HL-60 (cell line): ENCODE results near the gene RNF112.

Experiments used
- DNase-seq, 2 experiments: peaks; one replicate each; pipeline ENCODE4 v3.0.0-alpha.2; 2010 to 2020; ENCODE audit warnings: low read depth in 1 of 2, low spot score in 1 of 2
- H3K27ac ChIP-seq: fragments of 250-450 bp; sonication (Bioruptor Pico); replicated peaks from 2 replicates; pipeline ENCODE4 v1.5.1; 2020; ENCODE audit warnings: mild to moderate bottlenecking, moderate library complexity
- H3K27me3 ChIP-seq: fragments of 250-450 bp; sonication (Bioruptor Pico); 2 replicates; pipeline ENCODE4 v1.5.1; 2021; ENCODE audit warnings: mild to moderate bottlenecking, moderate library complexity; ENCODE audit not compliant: insufficient read depth, poor library complexity, severe bottlenecking
- H3K4me3 ChIP-seq: replicated peaks from 2 replicates; pipeline ENCODE4 v1.5.1; 2011; ENCODE audit warnings: mild to moderate bottlenecking, control low read depth, low read length; ENCODE audit not compliant: insufficient read depth
- CTCF ChIP-seq: IDR thresholded peaks from one replicate; pipeline ENCODE4 v1.5.1; 2011; ENCODE audit warnings: low read length, control low read depth, inconsistent platforms; ENCODE audit not compliant: insufficient read depth
- GABPA ChIP-seq: IDR thresholded peaks from 2 replicates; pipeline ENCODE4 v1.6.1; 2012; ENCODE audit warnings: low read depth
- POLR2AphosphoS5 ChIP-seq: IDR thresholded peaks from 2 replicates; pipeline ENCODE4 v1.6.1; 2012; ENCODE audit warnings: low read depth
- REST ChIP-seq: IDR thresholded peaks from 2 replicates; pipeline ENCODE4 v1.6.1; 2012; ENCODE audit warnings: low read depth; ENCODE audit not compliant: insufficient replicate concordance
- SPI1 ChIP-seq: IDR thresholded peaks from 2 replicates; pipeline ENCODE4 v1.6.1; 2012; ENCODE audit warnings: low read depth, mild to moderate bottlenecking, borderline replicate concordance

The RNF112 gene

GRCh38 chr17:19421219-19421618 lies 10.2 kb downstream of the RNF112 start:
- DNase-seq: no peak
- TF ChIP-seq CTCF (no peak), REST (no peak), GABPA (no peak), POLR2AphosphoS5 (no peak), SPI1 (no peak)
- Histone ChIP-seq H3K4me3 (no peak overlapping the region), H3K27ac (no peak overlapping the region), H3K27me3 (no peaks in the 10 kb centered on the region)

GRCh38 chr17:19421926-19422325 lies 10.9 kb downstream of the RNF112 start:
- TF ChIP-seq GABPA: no peak
- H3K27ac ChIP-seq: no peak overlapping the region
- no peaks in the 10 kb centered on the region for H3K27me3 ChIP-seq
- no peak for DNase-seq
- no peak overlapping the region for H3K4me3 ChIP-seq

GRCh38 chr17:19424934-19425868 lies 14.2 kb downstream of the RNF112 start:
- no peak for TF ChIP-seq CTCF
- no peak for TF ChIP-seq REST
- Histone ChIP-seq H3K27me3 (no peaks in the 10 kb centered on the region), H3K27ac (no peak overlapping the region), H3K4me3 (no peak overlapping the region)
- DNase-seq: no peak

GRCh38 chr17:19426631-19427030 lies 15.6 kb downstream of the RNF112 start:
- no peaks in the 10 kb centered on the region for H3K27me3 ChIP-seq
- no peak for DNase-seq
- TF ChIP-seq REST (no peak), CTCF (no peak), POLR2AphosphoS5 (no peak), SPI1 (no peak), GABPA (no peak)
- H3K4me3 ChIP-seq: no peak overlapping the region
- H3K27ac ChIP-seq: no peak overlapping the region
